ENCODE data around the gene MEIS1. TPM values are rescaled to one million over a fixed set of nuclear protein-coding genes. Genes with fewer than 3 reads are reported as not detected.
"Not testable (repeated sequence)": the region's sequence is repeated elsewhere in the genome, so short reads cannot be mapped to it uniquely, and the experiment has no call there.

MEIS1 gene
- total RNA-seq, 2 experiments from 2014 or later, result not detected

DNA sequence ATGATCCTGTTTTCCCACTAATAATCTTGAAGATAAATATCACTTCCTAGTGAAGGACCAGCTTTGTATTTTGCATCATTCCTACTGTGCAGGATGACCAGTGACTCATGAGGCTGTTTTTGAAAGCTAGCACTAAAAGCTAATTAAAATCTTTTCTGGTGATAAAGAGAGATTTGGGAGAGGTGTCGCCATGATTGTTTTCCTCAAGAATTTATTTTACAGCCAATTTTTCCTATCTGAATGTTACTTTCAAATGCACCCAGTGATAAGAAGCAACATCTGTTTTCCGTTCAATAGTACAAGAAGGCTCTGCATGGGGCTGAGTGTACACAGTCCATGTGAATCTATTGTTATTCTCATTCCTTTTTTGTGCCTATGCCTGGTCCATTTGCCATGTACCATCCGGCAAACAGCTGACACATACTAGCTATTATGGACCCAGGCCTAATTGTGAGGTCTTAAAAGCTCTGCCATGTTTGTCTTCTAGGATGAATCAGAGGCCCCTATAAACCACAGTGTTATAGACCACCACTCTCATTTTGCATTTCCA, 28.4 kb downstream of the MEIS1 start:
- H3K27me3 Mint-ChIP-seq, result peaks cover 8% of the 10 kb centered on the region
- no peak overlapping the region for H3K4me3 Mint-ChIP-seq
- no peak for DNase-seq
- no peaks in the 10 kb centered on the region for H3K4me1 Mint-ChIP-seq
- no peak overlapping the region for H3K27ac Mint-ChIP-seq
- no peaks in the 10 kb centered on the region for H3K36me3 Mint-ChIP-seq
- no peaks in the 10 kb centered on the region for H3K9me3 Mint-ChIP-seq

DNA sequence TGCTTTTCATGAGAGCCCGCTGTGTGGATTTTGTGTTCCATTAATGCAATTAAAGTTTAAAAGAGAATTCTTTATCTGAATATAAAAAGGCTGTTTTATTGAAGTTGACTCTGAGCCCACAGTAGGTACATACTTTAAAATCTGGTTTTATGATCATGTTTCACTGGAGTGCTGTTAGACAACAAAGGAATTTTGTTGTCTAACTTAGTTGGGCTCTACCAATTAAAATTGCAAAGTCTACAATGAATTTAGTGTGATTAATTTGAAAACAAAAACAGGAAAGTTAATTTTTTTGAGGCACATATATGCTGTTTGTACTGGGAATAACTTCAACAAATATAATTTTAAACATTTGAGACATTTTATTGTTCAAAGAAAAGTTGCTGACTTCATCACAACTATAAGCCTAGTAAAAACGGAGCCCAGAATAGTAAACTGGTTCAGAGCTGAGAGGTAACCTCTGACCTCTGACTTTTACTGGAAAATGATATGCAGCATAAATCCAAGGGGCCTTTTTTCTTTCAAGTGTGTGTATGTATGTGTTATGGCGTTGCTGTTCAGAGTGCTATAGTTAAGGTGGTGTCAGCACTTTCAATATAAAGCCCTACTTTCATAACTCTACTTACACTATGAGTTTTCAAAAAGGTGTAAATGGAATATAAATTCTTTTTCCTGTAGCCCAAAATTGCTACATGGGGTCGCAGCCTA, 30.2 kb downstream of the MEIS1 start:
- Mint-ChIP-seq H3K9me3 (no peaks in the 10 kb centered on the region), H3K27me3 (peaks cover 8% of the 10 kb centered on the region), H3K27ac (no peak overlapping the region), H3K36me3 (no peaks in the 10 kb centered on the region), H3K4me1 (no peaks in the 10 kb centered on the region), H3K4me3 (no peak overlapping the region)
- DNase-seq, result no peak

DNA sequence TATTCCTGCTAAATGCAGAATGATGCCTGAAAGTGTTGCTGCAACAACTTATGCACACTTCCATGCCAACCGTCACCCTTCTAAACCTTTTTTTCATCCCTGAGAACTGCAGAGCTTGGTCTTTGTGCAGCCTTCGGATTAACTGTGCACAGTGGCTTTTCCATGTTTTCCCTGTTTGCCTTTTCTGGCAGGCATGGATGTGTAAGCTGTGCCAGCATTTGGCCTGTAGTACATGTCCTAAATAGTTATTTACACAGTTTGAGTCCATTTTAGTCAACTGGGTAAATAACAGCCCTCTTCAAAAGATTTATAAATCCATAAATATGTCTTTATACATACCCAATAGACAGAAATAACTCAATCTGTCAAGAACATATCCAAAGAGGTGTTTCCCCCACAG, 31.5 kb downstream of the MEIS1 start:
- H3K4me3 Mint-ChIP-seq, result no peak overlapping the region
- H3K9me3 Mint-ChIP-seq, result no peaks in the 10 kb centered on the region
- no peak overlapping the region for H3K27ac Mint-ChIP-seq
- DNase-seq, result no peak
- H3K36me3 Mint-ChIP-seq, result no peaks in the 10 kb centered on the region
- H3K4me1 Mint-ChIP-seq, result no peaks in the 10 kb centered on the region
- peaks cover 8% of the 10 kb centered on the region for H3K27me3 Mint-ChIP-seq

DNA sequence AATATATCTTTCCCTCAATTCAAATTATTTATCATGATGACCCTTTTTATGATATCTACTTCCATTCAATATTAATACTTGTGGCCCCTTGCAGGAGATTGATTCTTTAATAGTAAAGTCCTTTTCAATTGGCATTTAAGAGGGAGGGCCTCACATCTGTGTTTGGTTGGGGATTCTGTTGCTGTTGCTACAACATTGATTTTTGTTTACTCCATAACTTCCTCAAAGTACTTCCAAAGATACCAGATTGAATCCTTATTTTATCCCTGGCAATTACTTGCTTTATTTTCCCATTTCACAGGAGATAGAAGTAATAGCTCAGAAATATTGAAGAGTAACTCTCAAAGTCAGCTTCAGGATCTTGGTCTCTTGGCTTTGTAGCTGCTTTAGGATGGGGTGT, 32.8 kb downstream of the MEIS1 start:
- H3K27ac Mint-ChIP-seq, result no peak overlapping the region
- no peaks in the 10 kb centered on the region for H3K9me3 Mint-ChIP-seq
- H3K4me3 Mint-ChIP-seq, result no peak overlapping the region
- no peaks in the 10 kb centered on the region for H3K36me3 Mint-ChIP-seq
- no peak for DNase-seq
- no peaks in the 10 kb centered on the region for H3K4me1 Mint-ChIP-seq
- H3K27me3 Mint-ChIP-seq, result peaks cover 8% of the 10 kb centered on the region

DNA sequence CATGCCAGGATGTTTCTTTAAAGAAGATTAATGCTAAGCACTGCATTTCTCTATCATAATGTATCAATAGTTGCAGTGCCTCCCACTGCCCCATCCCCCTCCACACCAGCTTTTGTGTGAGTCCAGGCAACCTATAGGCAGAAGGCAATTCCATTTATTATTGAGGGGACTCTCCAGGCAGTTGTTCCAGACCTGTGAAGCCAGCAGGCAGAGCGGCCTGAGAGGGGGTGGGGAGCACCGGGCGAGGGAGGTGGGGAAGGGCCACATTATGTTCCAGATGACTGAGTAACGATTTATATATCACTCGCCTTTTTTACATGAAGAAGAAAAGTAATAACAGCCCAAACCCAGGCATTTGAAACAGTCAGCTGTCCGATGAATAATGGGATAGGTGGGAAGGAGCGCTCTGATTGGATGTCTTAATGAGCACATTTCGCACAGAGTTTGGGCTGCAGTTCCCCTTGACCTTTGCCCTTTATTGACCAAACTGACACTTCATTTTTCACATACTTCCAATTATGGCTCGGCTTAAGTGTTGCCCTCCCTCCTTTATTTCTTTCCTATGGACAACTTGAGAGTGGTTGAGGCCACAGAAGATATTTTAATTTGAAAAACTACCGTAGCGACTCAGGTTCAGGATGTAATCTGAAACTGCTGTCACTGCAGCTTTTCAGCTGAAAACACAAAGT, 34.4 kb downstream of the MEIS1 start:
- peaks cover 8% of the 10 kb centered on the region for H3K27me3 Mint-ChIP-seq

DNA sequence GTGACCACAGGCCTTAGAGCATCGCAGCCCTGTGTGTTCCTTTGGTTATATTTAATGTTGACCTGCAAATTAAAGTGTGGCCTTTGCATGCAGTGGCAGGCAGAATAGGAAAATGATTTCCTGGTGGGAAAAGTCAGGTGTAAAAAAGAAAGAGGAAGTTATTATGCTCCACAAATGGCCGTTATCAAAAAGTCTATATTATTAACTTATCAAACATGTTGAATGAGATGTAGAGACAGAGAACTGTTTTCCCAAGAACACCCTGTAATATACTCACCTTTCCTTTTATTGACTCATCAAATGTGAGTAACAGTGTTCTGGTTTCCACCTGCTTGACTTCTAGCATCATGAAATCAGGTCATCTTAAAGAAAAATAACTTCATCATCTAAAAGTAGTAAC, 35.3 kb downstream of the MEIS1 start:
- no peak for DNase-seq
- Mint-ChIP-seq H3K27me3 (peaks cover 8% of the 10 kb centered on the region), H3K27ac (no peak overlapping the region), H3K4me1 (no peaks in the 10 kb centered on the region), H3K4me3 (no peak overlapping the region), H3K36me3 (no peaks in the 10 kb centered on the region), H3K9me3 (no peaks in the 10 kb centered on the region)

More for the DNA sequence above, 34.4 kb downstream of the MEIS1 start:
- no peak for DNase-seq
- no peaks in the 10 kb centered on the region for H3K9me3 Mint-ChIP-seq
- no peaks in the 10 kb centered on the region for H3K4me1 Mint-ChIP-seq
- H3K4me3 Mint-ChIP-seq, result no peak overlapping the region
- H3K27ac Mint-ChIP-seq, result no peak overlapping the region
- H3K36me3 Mint-ChIP-seq, result no peaks in the 10 kb centered on the region

DNA sequence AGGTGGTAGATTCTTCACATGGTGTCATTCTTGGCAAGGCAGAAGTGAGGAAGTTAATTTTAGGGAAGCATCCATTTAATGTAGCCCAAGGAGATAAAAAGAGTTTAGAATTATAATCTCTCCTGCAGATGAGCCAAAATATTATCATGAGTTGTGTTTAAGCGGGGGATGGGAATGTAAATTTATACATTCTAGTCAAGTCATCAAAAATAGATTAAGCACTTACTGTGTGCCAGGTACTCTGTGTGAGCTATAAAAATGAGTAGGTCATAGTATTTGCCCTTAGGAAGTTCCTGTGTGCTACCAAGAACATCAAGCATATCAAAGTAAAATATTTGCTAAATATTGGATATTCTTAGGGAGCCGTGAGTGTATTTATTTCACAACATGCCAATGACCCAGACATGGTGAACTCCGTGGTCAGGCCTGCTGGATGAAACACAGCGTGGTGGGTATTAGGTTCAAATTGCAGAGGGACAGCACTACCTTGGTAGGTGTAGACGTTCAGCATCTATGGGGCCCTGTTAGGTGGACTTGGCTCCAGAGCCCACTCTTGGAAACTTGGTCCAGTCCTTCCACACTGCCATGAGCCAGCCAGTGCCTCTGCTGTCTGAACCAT, 37.4 kb downstream of the MEIS1 start:
- H3K9me3 Mint-ChIP-seq, result no peaks in the 10 kb centered on the region
- peaks cover 4% of the 10 kb centered on the region for H3K27me3 Mint-ChIP-seq
- no peak overlapping the region for H3K27ac Mint-ChIP-seq
- DNase-seq, result no peak
- H3K4me1 Mint-ChIP-seq, result no peaks in the 10 kb centered on the region
- no peak overlapping the region for H3K4me3 Mint-ChIP-seq
- no peaks in the 10 kb centered on the region for H3K36me3 Mint-ChIP-seq

DNA sequence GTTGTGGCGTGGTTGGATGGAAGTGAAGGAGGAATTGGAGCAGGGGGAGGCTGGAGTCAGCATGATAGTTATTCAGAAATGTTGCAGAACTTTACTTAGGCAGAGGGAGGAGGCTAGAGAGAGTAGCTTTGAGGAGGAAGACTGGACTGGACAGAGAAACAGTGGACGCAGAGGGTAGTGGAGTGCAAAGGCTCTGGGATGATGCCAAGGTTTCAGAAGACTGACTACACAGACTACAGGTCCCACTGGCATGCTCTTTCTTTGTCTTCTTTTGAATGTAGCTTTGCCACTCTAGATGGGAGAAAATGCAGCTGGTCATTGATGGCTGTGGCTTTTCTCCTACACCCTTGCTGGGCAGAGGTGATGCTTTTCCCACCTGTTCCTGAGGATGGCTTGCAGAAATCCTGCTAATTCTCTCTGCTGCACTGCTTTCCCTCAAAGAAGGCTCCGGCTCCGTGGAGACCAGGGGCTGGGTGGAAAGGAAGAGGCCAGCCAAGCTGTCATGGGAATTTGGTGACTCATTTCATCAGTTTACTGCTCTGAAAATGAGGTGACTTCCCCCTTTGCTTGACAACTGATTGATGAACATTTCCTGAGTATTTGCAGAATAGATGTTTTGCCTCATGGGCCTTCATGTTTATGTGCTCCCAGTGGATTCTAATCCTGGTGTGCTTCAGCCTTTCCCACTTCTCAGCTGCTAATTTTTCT, 42.4 kb downstream of the MEIS1 start:
- Mint-ChIP-seq H3K4me3 (no peak overlapping the region), H3K36me3 (no peaks in the 10 kb centered on the region), H3K27ac (no peak overlapping the region), H3K27me3 (no peaks in the 10 kb centered on the region), H3K4me1 (no peaks in the 10 kb centered on the region), H3K9me3 (no peaks in the 10 kb centered on the region)
- no peak for DNase-seq

DNA sequence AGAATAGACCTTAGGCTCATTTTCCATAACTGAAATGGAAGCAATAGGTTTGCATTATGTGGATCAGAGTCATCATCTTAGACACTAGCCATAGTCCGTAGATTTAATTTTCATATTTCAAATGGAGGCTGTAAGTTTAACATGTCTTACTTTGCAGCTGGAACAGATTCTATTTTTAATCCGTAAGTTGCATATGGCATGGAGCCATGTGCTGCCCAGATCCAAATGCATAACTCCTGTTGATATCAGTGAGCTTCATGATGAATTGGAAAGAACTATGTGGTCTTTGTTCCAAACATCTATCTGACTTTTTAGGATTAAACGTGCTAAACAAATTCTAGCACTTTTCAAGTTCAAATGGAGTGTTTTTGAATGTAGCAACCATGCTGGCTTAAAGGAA, 43.4 kb downstream of the MEIS1 start:
- Mint-ChIP-seq H3K9me3 (no peaks in the 10 kb centered on the region), H3K4me1 (no peaks in the 10 kb centered on the region), H3K27me3 (no peaks in the 10 kb centered on the region), H3K36me3 (no peaks in the 10 kb centered on the region), H3K27ac (no peak overlapping the region), H3K4me3 (no peak overlapping the region)
- no peak for DNase-seq

DNA sequence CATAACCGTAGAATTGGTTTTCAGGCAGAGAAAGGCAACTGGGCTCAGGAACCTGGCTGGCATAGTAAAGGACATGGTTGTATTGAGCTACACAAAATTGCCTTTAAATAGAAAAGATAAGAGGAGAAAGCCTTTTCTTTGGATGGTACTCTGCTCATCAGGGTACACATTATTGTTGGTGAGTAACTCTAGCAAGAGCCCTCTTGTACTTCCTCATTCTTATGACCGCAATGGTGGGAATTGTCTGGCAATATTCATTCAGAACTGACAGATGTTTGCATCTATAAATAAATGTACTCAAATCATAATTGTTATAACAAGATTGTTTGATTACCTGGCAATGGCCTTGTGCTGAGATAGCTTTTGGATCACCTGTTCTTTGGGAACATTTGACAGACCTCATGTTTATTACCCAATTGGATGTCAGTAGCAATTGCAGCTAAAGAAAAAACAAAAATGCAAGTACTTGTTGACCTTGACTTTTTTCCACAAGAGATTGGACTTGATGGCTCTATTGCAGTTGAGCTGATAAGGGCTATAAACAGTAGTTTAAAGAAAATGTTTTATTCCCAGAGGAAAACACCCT, 43.9 kb downstream of the MEIS1 start:
- Mint-ChIP-seq H3K4me3 (no peak overlapping the region), H3K36me3 (no peaks in the 10 kb centered on the region), H3K27me3 (no peaks in the 10 kb centered on the region), H3K9me3 (no peaks in the 10 kb centered on the region), H3K27ac (no peak overlapping the region), H3K4me1 (no peaks in the 10 kb centered on the region)
- DNase-seq, result no peak

DNA sequence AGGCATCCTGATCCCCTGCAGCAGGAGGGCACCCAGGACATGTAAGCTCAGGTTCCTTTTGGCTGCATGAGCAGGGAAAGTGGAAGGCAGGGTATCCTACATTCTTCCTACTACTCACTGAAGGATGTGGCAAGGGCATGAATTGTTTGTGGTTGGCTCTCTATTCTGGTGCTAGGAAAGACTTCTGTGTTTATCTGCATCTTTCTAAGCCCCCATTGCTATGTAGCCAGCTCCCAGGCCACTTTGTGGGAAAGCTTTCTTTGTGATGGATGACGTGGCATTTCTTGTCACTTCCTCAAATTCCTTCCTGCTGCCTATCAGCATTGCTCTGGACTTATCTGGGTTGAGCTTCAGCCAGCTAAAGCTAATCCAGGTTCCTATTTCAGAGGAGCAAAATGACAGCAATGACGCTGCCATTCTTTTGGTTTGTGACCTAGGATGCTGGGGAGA, 46.2 kb downstream of the MEIS1 start:
- no peak overlapping the region for H3K4me3 Mint-ChIP-seq
- H3K27ac Mint-ChIP-seq, result no peak overlapping the region
- no peaks in the 10 kb centered on the region for H3K9me3 Mint-ChIP-seq
- no peak for DNase-seq
- no peaks in the 10 kb centered on the region for H3K4me1 Mint-ChIP-seq
- no peaks in the 10 kb centered on the region for H3K36me3 Mint-ChIP-seq
- H3K27me3 Mint-ChIP-seq, result no peaks in the 10 kb centered on the region

DNA sequence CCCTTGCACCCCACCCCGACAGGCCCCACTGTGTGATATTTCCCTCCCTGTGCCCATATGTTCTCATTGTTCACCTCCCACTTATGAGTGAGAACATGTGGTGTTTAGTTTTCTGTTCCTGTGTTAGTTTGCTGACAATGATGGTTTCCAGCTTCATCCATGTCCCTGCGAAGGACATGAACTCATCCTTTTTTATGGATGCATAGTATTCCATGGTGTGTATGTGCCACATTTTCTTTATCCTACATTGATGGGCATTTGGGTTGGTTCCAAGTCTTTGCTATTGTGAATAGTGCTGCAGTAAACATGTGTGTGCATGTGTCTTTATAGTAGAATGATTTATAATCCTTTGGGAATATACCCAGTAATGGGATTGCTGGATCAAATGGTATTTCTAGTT, 50.3 kb downstream of the MEIS1 start:
- not testable (repeated sequence) for H3K4me3 Mint-ChIP-seq, H3K27me3 Mint-ChIP-seq, DNase-seq, H3K9me3 Mint-ChIP-seq, H3K36me3 Mint-ChIP-seq, H3K27ac Mint-ChIP-seq, H3K4me1 Mint-ChIP-seq

DNA sequence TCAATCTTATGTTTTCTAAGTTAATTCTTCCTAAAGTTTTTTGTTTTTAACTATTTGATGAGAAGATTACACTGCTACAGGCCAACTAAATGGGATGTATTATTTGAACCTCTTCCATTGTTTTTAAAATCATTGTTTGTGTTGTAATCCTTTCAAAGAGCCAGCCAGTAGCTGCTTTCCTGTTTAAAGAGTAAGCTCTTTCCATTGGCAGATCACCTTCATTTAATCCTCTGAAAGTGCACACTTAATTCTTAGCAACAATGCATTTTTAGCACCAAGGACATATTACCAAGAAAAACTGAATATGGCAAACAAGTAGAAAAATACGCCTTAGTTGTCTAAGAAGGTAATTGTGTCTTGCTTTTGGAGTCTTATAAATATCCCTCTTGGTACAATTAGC, 54.0 kb downstream of the MEIS1 start:
- H3K9me3 Mint-ChIP-seq, result no peaks in the 10 kb centered on the region
- no peak for DNase-seq
- H3K4me1 Mint-ChIP-seq, result no peaks in the 10 kb centered on the region
- no peak overlapping the region for H3K27ac Mint-ChIP-seq
- H3K4me3 Mint-ChIP-seq, result no peak overlapping the region
- no peaks in the 10 kb centered on the region for H3K27me3 Mint-ChIP-seq
- H3K36me3 Mint-ChIP-seq, result no peaks in the 10 kb centered on the region

DNA sequence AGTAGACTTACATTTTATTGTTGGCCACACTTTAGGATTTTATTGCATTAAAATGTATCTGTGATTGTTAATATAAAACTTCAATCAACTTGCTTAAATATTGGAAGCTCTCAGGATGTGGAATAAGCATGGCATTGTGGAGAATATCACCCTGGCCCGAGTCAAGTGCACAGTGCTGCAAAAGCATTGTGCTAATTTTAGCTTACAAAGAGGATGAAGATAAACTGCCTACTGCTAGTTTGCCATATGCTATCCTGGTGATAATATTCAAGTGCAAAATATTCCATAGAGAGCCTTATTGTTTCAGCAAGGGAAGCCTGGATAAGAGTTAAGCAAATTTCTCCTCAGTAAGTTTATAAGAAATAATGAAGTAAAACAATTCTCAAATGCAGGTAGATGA, 54.5 kb downstream of the MEIS1 start:
- no peaks in the 10 kb centered on the region for H3K27me3 Mint-ChIP-seq
- H3K27ac Mint-ChIP-seq, result no peak overlapping the region
- no peak overlapping the region for H3K4me3 Mint-ChIP-seq
- no peaks in the 10 kb centered on the region for H3K9me3 Mint-ChIP-seq
- no peak for DNase-seq
- no peaks in the 10 kb centered on the region for H3K4me1 Mint-ChIP-seq
- H3K36me3 Mint-ChIP-seq, result no peaks in the 10 kb centered on the region

DNA sequence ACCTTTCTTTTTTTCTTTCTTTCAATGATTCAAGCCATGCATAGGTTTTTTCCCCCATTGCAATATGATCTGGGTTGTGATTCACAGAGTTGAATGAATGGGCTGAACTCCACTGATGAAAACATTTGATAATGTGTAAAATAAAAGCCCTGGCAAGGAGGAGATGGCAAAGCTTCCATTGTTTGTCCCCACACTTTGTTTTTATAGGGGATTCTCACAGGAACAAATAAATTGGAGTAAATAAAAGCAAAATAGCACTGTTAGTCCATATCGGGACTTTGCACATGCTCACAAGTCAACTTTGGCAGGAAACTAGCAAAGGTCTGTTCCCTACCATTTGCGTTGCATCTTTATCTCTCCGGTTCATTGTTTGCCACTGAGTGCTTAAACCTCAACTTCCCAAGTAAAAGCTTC, 55.7 kb downstream of the MEIS1 start:
- no peaks in the 10 kb centered on the region for H3K9me3 Mint-ChIP-seq
- no peak overlapping the region for H3K4me3 Mint-ChIP-seq
- no peaks in the 10 kb centered on the region for H3K27me3 Mint-ChIP-seq
- no peaks in the 10 kb centered on the region for H3K4me1 Mint-ChIP-seq
- no peak for DNase-seq
- no peak overlapping the region for H3K27ac Mint-ChIP-seq
- no peaks in the 10 kb centered on the region for H3K36me3 Mint-ChIP-seq
